Stimulated activated CD4-positive, alpha-beta T cell treated with anti-CD3 and anti-CD28 coated beads, TNF-alpha, amount 100 ng/mL, for 4 hours (primary cell): ENCODE results near the gene PRDM16.

Experiments used
- DNase-seq, 3 experiments: peaks; one replicate each; pipeline ENCODE4 v3.0.0-alpha.2; 2020; ENCODE audit warnings: low read depth in 3 of 3

Gene PRDM16

DNA sequence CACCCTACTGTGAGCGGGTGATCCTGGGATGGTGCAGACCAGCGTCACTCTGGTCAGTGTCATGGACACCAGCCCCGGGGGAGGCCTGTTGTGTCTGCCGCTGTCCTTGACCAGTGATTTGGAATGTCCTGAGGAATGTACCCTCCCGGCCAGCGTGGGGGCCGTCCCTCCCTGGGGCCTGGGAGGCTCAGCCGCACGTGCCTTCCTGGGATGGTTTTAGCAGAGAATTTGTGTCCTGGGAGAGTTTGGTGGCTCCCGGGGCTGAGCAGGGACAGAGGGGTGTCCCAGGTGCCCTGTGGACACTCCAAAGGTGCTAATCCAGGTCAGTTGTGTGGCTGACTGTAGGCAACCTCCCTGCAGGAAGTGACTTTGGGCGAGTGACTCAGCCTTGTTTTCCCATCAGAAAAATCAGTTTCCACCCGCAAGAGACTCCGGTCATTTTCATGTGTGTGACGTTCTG lies 391.7 kb downstream of the PRDM16 start:
- no peak for DNase-seq

DNA sequence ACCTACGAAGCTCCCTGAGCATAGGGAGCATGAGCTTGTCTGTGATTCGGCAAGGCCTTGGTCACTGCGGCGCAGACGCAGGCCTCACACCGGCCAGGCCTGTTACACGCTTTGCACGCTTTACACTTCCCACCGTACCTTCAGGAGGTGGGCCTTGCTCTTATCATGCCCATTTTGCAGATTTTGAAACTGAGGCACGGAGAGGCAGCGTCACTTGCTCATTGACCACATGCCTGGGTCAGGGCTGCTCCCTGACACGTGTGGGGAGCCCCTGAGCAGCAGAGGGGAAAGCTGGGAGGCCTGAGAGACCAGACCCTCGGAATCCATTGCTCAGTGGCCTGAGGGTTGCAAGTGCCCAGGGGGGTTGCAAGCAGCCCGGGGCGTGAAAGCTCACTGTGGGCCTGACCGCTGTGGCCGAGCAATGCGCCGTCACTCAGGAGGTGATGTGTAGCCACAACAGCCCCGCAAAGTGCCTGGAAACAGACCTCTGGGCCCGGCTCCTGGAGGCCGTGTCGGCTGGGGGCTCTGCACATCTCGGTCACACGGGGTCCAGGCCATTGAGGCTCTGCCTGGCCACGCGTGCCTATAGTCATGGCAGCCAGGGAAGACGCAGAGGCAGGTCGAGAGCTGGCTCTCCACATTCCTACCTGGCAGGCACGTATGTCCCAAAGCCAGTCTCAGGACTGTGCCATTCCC lies 392.4 kb downstream of the PRDM16 start:
- no peak for DNase-seq

DNA sequence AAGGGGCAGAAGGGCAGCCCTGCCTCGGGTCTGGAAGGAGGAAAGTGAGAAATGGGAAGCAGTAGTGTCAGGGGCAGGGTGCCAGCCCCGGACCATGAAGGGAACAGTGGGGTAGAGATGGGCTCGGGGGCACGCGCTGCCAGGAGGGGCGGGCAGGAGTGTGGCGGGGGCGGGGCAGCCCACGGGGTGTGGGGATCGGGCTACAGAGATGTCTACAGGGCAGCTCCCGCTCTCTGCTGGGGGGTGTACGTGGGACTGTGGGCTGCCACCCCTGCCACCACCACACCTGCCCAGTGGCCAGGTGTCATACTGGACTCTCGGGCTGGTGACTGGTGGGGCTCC lies 392.9 kb downstream of the PRDM16 start:
- no peak for DNase-seq

DNA sequence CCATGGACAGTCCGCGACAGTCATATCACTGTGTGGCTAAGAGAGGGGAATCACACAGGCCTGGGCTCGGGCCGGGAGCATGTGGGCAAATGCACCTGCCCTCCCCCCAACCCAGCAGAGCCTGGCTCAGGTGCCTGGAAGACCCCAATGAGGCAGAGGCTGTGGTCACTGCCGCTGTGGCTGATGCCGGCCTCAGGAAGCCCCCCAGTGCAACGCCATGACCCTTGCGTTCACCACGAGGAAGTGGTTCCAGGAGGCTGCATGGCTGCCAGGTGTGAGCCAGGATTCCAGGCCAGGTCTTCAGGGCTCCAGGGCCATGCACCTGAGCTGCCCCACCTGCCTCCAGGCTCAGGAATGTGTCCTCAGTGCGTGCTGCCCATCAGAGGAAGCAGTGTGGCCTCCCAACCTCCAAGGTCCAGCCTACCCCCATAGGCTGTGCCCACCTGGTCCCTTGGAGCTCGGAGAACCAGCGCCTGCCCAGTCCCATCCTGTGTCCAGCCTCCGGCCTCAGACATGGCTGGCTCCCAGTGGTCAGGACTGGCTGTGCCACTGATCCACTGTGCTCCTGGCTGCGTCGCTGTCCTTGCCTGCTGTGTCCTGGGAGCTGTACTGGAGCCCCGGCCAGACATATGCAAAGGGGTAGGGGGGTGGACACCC lies 393.5 kb downstream of the PRDM16 start:
- DNase-seq = no peak

DNA sequence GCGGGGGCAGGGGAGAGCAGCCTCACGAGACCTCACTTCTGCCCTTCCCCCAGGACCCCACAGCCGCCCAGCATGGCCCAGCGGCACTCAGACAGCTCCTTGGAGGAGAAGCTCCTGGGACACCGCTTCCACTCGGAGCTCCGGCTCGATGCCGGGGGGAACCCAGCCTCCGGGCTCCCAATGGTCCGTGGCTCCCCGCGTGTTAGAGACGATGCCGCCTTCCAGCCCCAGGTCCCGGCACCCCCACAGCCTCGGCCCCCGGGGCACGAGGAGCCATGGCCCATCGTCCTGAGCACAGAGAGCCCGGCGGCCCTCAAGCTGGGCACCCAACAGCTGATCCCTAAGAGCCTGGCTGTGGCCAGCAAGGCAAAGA lies 394.0 kb downstream of the PRDM16 start:
- no peak for DNase-seq

DNA sequence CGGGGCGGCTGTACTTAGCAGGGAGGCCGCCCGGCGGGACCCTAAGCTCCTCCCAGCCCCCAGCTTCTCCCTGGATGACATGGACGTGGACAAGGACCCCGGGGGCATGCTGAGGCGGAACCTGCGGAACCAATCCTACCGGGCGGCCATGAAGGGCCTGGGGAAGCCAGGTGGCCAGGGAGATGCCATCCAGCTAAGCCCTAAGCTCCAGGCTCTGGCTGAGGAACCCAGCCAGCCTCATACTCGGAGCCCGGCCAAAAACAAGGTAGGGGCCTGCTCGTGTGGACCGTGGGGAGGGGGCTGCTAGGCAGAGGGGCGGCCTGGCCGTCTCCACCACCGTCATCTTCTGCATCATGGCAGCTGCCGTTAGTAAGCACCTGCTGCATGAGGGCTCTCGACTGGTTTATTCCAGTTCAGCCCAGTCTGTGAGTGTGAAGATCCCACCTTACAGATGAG lies 394.4 kb downstream of the PRDM16 start:
- no peak for DNase-seq

DNA sequence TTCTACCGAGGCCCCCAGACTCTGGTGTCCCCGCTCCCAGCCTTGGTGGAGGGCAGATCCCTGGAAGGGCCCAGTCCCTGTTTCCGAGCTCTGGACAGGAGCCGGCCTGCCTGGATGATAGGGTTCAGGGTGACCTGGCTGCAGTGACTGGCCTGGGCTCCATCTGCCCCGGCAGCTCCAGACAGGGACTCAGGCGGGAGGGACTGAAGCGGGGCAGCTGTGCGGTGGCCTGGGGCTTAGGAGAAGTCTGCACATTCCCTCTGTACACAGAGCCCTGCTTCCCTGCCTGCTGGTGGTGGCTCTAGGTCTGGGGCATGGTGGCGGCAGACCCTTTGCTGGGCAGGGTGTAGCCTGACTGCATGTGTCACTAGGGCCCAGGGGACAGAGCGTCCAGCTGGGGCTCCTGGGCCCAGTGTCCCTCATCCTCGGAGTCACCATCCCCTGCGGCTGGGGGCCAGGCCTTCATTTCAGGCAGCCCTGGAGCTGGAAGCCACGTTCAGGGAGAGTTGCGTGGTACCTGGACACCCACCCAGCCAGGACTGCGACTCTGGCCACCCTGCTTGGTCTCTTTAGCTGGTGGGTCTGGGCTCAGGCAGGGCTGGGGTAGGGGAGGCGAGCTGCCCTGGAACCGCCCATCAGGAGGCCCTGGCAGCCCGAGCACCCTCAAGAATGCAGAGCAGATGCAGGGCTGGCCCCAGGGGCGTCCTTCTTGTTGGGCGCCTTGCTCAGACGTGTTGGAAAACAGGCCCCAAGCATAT lies 395.1 kb downstream of the PRDM16 start:
- no peak for DNase-seq

DNA sequence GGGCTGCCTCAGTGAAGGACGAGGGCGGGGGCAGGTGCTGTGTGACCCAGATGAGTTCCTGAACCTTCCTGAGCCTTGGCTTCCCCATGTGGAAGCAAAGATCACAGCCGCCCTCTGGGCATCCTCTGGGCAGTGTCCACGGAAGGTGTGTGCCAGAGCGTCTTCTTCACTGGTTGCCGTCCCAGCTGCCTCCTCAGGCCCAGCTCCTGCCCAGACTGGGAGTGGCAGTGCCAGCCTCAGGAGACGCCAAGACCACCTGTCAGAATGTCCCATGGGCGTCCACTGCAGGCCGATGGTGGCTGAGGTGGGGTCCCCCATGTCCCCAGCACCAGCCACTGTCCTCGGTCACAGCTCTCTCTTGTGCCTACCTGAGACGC lies 395.6 kb downstream of the PRDM16 start:
- no peak for DNase-seq

DNA sequence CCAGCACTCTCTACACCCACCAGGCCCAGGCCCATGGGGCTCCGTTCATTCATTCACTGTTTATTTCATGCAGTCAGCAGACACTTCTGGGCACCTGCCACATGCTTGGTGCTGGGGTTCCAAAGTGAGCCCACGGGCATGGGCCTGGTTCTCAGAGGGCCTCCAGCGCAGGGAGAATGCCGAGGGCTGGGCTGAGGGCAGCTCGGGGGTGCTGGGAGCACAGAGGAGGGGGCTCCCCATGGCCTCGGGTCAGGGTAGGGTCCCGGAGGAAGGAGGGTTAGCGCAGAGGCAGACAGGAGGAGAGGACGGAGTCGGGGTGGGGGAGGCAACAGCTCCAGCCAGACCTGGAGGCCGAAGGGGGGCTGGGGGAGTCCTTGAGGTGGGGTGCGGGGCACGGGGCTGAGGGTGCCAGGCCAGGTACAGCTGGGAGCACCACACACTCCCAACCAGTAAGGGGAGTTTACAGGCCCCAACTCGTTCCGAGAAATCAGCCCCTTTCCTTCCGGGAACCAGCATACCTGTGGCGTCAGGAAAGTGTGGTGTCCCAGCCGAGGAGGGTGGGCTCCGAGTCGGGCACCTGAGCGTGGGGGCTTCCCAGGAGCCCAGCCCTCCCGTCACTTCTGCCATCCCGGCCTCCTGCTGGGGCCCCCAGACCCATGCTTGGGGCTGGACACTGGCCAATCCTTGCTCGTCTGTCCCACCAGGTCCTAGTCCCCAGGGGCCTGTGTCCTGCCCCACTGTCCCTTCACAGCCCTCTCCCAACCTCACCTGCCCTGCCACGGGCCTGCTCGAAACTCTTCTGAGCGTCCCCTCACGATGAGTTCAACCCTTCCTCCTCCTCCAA lies 396.3 kb downstream of the PRDM16 start:
- no peak for DNase-seq

DNA sequence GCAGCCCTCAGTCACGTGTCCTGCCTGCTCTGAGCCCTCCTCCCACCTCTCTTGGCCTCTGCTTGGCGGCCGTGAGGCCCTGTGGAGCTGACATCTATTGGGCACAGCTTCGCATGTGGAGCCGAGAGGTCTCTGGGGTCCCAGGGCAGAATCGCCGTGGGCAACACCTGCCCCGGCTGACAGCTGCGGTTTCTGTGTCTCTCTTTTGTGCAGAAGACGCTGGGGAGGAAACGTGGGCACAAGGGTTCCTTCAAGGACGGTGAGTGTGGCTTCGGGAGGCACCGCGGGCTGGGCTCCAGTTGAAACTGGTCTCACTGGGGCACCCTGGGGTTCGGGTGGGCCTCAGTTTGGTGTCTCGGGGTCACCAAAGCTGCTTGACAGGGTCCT lies 396.9 kb downstream of the PRDM16 start:
- DNase-seq = no peak

DNA sequence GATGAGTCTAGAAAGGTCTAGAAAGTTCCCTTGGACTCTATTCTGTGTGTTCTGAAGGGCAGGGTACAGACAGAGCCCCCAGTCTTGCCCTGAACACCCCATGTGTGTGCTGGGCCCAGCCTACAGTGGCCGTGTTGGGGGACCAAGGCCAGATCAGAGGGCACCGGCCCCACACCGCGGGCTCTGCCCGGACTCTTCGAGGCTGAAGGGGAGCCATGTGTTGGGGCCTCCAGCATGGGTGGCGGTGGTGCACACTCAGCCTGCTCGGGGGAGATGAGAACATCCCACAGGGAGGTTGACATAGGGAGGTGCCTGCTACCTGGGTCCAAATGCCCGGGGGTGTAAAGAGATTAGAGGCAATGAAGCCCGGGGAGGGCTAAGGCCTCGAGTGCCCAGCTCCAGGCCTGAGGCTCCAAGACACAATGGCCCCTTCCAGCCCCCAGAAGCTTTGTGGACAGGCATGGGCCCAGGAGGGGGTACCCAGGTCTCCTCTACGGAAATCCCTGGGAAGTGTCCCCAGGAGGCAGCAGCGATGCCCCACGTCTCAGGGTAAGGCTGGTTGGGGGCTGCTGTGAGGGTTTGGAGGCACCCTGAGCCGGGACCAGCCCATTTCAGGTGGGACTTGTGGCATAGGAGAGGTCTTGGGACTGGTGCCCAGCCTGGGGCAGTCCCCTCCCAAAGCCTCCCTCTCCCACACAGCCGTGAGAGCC lies 397.5 kb downstream of the PRDM16 start:
- DNase-seq = no peak

DNA sequence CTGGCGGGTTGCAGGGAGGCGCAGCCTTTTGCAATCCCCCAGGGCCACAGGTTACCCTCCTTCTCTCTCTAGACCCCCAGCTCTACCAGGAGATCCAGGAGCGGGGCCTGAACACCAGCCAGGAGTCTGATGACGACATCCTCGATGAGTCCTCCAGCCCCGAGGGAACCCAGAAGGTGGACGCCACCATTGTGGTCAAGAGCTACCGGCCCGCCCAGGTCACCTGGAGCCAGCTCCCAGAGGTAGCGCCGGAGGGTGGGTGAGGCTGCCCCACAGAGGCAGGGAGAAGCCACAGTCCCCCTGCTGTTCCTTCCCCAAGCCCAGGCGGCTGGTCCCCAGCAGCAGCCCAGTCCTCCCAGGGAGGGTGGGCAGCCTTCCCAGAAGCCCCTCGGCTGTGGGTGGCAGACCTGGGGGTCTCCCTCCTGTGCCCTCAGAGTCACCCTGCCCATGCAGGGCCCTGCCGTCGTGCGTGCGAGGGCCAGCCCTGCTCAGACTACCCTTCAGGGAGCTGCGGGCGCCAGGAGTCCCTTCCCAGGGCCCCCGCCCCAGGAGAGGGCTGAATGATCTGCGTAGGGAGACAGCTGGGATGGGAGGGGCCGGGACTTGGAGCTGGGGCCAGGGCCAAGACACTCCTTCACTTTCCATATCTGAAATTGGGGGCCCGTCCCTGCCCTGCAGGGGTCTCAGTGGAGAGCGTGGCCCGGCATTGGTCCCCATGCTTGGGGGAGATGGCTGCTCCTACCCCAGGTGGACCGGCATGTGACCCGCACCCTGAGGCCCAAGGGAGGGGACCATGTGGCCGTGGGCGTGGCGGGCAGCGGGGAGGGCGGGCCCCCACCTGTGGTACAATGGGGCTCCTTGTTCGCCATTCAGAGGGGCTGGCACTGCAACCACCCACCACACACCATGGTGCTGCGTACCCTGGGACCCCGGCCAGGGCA lies 398.4 kb downstream of the PRDM16 start:
- DNase-seq = no peak

DNA sequence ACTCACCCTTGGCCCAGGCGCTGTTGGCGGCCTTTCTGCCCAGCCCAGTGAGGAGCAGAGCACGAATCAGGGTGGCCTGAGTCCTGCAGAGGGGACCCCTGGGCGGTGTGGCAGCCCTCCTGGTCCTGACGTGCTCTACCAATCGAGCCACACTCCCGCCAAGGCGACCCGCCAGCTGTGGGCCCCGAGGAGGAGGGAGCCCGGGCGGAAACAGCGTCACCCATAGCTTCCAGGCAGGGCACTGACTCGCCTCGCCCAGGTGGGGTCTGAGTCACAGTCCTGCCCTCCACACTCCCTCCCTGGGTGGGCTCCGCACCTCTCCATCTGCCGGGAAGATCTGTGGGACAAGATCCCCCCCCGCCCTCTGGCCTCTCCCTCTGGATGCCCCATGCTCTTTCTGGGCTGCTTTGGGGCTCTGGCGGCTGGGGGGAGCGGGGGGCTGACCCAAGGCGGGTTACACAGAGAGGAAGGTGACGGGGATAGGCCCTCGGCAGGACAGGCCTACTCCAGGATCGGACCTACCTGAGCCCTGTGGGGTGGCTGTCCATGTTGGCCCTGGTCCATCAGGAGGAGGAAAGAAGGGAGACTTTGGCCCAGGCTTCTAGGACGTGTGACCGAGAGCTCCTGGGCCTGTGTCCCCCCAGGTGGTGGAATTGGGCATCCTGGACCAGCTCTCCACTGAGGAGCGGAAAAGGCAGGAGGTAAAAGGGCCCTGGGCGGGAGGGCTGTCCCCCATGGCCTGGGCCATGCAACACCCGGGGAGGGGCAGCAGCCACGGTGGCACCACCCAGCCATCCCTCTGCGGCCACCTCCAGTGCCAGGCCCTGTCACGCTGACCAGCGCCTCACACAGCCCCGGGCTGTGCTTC lies 399.5 kb downstream of the PRDM16 start:
- DNase-seq = no peak

DNA sequence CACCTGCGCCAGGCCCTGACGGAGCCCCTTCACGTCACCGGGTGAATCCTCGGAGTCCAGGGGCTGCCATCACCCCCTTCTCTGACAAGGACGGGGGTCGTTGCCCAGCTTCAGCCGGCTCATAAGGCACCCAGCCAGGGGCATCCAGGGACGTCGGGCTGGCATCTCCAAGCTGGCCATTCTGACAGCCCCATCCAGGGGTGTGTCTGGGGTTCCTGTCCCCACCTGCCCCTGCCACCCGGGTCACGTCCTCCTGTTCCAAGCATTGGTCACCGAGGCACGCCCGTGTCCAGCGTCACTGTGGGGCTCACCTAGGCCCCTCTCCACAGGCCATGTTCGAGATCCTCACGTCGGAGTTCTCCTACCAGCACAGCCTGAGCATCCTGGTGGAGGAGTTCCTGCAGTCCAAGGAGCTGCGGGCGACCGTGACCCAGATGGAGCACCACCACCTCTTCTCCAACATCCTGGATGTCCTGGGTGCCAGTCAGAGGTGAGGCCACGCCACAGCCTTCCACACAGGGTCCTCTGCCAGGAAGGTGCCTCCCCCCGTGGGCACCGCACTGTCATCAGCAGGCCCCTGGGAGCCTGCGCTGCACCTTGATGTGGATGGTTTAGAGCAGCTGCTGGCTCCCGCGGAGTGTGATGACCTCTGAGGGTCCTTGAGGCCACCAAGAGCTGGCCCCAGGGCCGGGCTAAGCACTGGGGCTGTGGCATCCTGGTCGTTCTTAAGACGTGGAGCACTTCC lies 400.3 kb downstream of the PRDM16 start:
- DNase-seq = no peak

DNA sequence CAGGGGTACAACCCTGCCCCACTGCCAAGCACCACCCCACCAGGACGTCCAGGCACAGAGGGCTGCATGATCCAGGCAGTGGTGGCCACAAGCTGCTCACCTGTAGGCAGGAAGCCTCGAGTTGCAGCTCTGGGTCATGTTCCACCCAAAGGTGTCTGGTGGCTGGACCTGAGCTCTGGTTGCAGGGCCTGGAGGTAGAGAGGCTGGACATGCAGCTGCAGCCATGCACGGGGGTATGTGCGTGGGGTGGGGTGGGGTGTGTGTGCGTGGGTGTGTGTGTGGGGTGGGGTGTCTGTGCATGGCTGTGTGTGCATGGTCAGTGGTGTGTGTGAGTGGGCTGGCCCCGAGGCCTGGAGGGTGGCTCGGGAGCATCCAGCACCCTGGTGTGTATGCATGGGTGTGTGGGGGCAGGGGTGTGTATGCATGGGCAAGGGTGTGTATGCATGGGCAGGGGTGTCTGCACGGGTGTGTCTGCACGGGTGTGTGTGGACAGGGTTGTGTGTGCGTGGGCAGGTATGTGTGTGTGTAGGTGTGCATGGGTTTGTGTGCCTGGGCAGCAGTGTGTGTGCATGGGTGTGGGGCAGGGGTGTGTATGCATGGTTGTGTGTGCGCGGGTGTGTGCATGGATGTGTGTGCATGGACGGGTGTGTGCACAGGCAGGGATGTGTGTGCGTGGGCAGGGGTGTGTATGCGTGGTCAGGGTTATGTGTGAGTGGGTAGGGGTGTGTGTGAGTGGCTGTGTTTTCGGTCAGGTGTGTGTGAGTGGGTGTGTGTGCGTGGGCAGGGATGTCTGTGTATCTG lies 401.0 kb downstream of the PRDM16 start:
- DNase-seq = no peak

DNA sequence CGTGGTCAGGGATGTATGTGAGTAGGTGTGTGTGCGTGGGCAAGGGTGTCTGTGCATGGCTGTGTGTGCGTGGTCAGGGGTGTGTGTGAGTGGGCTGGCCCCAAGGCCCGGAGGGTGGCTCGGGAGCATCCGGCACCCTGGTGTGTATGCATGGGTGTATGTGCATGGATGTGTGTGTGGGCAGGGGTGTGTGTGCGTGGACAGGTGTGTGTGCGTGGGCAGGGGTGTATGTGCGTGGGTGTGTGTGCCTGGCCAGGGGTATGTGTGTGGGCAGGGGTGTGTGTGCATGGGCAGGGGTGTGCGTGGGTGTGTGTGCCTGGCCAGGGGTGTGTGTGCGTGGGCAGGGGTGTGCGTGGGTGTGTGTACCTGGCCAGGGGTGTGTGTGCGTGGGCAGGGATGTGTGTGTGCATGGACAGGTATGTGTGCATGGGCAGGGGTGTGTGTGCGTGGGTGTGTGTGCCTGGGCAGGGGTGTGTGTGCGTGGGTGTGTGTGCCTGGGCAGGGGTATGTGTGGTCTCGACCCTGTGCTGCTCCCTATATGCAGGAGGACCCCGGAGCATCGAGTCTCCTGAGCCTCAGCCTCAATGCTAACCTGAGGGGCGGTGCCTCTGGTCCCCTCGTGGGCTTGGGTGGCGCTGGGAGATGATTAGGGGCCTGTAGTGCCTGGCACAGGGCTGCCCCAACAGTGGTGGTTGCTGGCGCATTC lies 401.8 kb downstream of the PRDM16 start:
- no peak for DNase-seq
